Measurements from ENCODE around the gene PNPLA8.

- no peak for TF ChIP-seq CTCF (conservative IDR thresholded peaks at IDR 0.05; ENCODE audit: low read depth, low read length)
- no peak for TF ChIP-seq EZH2 (IDR thresholded peaks at IDR 0.05; ENCODE audit: borderline replicate concordance, low read depth, low read length, poor library complexity, severe bottlenecking)
Observed at GRCh38 chr7:108515013-108515412, 10.9 kb downstream of the PNPLA8 start.

Measured in A673 (cell line).